ENCODE results near the gene ACAP2. TPM values are rescaled to one million over a fixed set of nuclear protein-coding genes. Genes with fewer than 3 reads are reported as not detected.

ACAP2 gene
- total and polyA plus RNA-seq, 4 donors: 4.5 to 28.5 (median 23.3) TPM

DNA sequence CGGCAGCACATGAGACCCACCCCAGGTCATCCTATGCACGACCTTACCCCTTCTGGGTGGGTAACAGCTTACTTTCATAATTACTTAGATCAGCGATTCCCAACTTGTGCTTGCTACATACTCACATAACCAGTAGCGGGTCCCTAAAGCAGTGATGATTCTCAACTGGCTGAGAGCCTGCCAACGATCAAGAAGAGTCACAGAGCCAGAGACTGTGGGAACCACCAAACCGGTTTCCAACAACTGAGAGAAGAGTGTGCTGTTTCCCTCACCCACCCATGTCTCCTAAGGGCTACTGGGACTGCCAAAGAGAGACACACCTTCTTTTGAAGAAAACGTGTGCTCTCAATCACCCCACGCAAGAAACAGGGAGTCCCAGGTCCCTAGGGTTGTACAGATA lies 159.9 kb downstream of the ACAP2 start:
- H3K4me1 ChIP-seq (ENCODE audit: control insufficient read depth in 4 of 4, insufficient read depth in 4 of 4, low read length in 3 of 4): no peaks in the 10 kb centered on the region
- H3K27me3 ChIP-seq (ENCODE audit: control insufficient read depth in 4 of 4, insufficient read depth in 4 of 4, low read length in 3 of 4): no peaks in the 10 kb centered on the region
- TF ChIP-seq, protein P1, sequence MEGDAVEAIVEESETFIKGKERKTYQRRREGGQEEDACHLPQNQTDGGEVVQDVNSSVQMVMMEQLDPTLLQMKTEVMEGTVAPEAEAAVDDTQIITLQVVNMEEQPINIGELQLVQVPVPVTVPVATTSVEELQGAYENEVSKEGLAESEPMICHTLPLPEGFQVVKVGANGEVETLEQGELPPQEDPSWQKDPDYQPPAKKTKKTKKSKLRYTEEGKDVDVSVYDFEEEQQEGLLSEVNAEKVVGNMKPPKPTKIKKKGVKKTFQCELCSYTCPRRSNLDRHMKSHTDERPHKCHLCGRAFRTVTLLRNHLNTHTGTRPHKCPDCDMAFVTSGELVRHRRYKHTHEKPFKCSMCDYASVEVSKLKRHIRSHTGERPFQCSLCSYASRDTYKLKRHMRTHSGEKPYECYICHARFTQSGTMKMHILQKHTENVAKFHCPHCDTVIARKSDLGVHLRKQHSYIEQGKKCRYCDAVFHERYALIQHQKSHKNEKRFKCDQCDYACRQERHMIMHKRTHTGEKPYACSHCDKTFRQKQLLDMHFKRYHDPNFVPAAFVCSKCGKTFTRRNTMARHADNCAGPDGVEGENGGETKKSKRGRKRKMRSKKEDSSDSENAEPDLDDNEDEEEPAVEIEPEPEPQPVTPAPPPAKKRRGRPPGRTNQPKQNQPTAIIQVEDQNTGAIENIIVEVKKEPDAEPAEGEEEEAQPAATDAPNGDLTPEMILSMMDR (IDR thresholded peaks at IDR 0.05; ENCODE audit: low read depth, low read length, missing input control): no peak
- TF ChIP-seq RXRA (IDR thresholded peaks at IDR 0.05) (no peak), NR2F2 (IDR thresholded peaks at IDR 0.05) (no peak), YY1 (IDR thresholded peaks at IDR 0.05) (no peak), FOXA2 (IDR thresholded peaks at IDR 0.05) (no peak), HNF4G (IDR thresholded peaks at IDR 0.05) (no peak), FOXA1 (IDR thresholded peaks at IDR 0.05) (no peak), SP1 (IDR thresholded peaks at IDR 0.05) (no peak), HNF4A (conservative IDR thresholded peaks at IDR 0.05) (no peak), EGR1 (IDR thresholded peaks at IDR 0.05; ENCODE audit: low read depth in 2 of 2) (no peak), RAD21 (IDR thresholded peaks at IDR 0.05) (no peak), JUND (IDR thresholded peaks at IDR 0.05) (no peak), TAF1 (conservative IDR thresholded peaks at IDR 0.05) (no peak), GABPA (IDR thresholded peaks at IDR 0.05 in 1 of 2, conservative IDR thresholded peaks at IDR 0.05 in 1 of 2) (no peak)
- TF ChIP-seq, protein P2, sequence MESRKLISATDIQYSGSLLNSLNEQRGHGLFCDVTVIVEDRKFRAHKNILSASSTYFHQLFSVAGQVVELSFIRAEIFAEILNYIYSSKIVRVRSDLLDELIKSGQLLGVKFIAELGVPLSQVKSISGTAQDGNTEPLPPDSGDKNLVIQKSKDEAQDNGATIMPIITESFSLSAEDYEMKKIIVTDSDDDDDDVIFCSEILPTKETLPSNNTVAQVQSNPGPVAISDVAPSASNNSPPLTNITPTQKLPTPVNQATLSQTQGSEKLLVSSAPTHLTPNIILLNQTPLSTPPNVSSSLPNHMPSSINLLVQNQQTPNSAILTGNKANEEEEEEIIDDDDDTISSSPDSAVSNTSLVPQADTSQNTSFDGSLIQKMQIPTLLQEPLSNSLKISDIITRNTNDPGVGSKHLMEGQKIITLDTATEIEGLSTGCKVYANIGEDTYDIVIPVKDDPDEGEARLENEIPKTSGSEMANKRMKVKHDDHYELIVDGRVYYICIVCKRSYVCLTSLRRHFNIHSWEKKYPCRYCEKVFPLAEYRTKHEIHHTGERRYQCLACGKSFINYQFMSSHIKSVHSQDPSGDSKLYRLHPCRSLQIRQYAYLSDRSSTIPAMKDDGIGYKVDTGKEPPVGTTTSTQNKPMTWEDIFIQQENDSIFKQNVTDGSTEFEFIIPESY (IDR thresholded peaks at IDR 0.05): no peak
- TF ChIP-seq, protein P3, sequence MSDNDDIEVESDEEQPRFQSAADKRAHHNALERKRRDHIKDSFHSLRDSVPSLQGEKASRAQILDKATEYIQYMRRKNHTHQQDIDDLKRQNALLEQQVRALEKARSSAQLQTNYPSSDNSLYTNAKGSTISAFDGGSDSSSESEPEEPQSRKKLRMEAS (IDR thresholded peaks at IDR 0.05): no peak
- TF ChIP-seq, protein P4, sequence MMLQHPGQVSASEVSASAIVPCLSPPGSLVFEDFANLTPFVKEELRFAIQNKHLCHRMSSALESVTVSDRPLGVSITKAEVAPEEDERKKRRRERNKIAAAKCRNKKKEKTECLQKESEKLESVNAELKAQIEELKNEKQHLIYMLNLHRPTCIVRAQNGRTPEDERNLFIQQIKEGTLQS (IDR thresholded peaks at IDR 0.05): no peak
- TF ChIP-seq, protein P5, sequence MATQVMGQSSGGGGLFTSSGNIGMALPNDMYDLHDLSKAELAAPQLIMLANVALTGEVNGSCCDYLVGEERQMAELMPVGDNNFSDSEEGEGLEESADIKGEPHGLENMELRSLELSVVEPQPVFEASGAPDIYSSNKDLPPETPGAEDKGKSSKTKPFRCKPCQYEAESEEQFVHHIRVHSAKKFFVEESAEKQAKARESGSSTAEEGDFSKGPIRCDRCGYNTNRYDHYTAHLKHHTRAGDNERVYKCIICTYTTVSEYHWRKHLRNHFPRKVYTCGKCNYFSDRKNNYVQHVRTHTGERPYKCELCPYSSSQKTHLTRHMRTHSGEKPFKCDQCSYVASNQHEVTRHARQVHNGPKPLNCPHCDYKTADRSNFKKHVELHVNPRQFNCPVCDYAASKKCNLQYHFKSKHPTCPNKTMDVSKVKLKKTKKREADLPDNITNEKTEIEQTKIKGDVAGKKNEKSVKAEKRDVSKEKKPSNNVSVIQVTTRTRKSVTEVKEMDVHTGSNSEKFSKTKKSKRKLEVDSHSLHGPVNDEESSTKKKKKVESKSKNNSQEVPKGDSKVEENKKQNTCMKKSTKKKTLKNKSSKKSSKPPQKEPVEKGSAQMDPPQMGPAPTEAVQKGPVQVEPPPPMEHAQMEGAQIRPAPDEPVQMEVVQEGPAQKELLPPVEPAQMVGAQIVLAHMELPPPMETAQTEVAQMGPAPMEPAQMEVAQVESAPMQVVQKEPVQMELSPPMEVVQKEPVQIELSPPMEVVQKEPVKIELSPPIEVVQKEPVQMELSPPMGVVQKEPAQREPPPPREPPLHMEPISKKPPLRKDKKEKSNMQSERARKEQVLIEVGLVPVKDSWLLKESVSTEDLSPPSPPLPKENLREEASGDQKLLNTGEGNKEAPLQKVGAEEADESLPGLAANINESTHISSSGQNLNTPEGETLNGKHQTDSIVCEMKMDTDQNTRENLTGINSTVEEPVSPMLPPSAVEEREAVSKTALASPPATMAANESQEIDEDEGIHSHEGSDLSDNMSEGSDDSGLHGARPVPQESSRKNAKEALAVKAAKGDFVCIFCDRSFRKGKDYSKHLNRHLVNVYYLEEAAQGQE (IDR thresholded peaks at IDR 0.05): no peak
- DNase-seq (ENCODE audit: low spot score): no peak
- H3K27ac ChIP-seq (ENCODE audit: low read depth in 1 of 2, low read length in 2 of 2): no peak overlapping the region
- H3K9ac ChIP-seq (ENCODE audit: low read depth in 1 of 2, low read length in 2 of 2): no peak overlapping the region
- H3K36me3 ChIP-seq (ENCODE audit: control insufficient read depth in 4 of 4, insufficient read depth in 3 of 4, low read depth in 1 of 4, low read length in 3 of 4): peaks cover 1 to 20% (median 8%) of the 10 kb centered on the region in 4 donors
- H3K9me3 ChIP-seq (ENCODE audit: control insufficient read depth in 4 of 4, low read length in 3 of 4): no peaks in the 10 kb centered on the region
- no peak overlapping the region for H3K4me3 ChIP-seq (ENCODE audit: low read depth in 1 of 3, low read length in 3 of 3)
- 88% methylated on average over 8 of the region's 8 CpGs for WGBS

Measured in liver (tissue), 9 donors.